Hematopoietic multipotent progenitor cell treated with erythropoietin and hydrocortisone succinate and interleukin-3 and kit ligand, for 4 days (in vitro differentiated cells): Measurements from ENCODE around the gene LEPROT.

Source experiments
- DNase-seq: peaks from one replicate; pipeline ENCODE4 v3.0.0-alpha.2; 2015

LEPROT gene

GRCh38 chr1:65479554-65480204, 59.2 kb downstream of the LEPROT start:
- no peak for DNase-seq

GRCh38 chr1:65480684-65481405, 60.4 kb downstream of the LEPROT start:
- peak; percentile 87 for DNase-seq

GRCh38 chr1:65483993-65484754, 63.7 kb downstream of the LEPROT start:
- DNase-seq: no peak
